H7 (cell line): ENCODE measurements around the gene SIM1. TPM values are rescaled to one million over a fixed set of nuclear protein-coding genes. Genes with fewer than 3 reads are reported as not detected.
A peak's percentile ranks its signal among the peaks of the same experiment; 100 is the strongest.

Source experiments
- DNase-seq: peaks from one replicate; pipeline ENCODE4 v3.0.0; 2012
- H3K27me3 ChIP-seq: 2 replicates; pipeline ENCODE4 v1.6.0; 2011; ENCODE audit warnings: mild to moderate bottlenecking, low read length; ENCODE audit not compliant: control insufficient read depth, insufficient read depth
- H3K36me3 ChIP-seq: replicated peaks from 2 replicates; pipeline ENCODE4 v1.5.1; 2011; ENCODE audit warnings: low read length; ENCODE audit not compliant: control insufficient read depth, insufficient read depth
- H3K4me3 ChIP-seq: 2 replicates; pipeline ENCODE4 v1.5.1; 2011; ENCODE audit warnings: low read depth, mild to moderate bottlenecking, control low read depth, low read length, moderate library complexity; ENCODE audit not compliant: insufficient read depth
- total RNA-seq: library from RNA; depleted of rRNA; stranded (reverse); fragments of >200 nt; shearing (Covaris generic); gene quantifications from 2 replicates; pipeline ENCODE4 v1.2.3, GENCODE V29; 2014

SIM1 gene
- total RNA-seq, 1 experiment from 2014 or later: 0.03 TPM

- no peaks in the 10 kb centered on the region for H3K36me3 ChIP-seq
- H3K27me3 ChIP-seq: no peaks in the 10 kb centered on the region
- DNase-seq: no peak
- H3K4me3 ChIP-seq: no peak overlapping the region
Measured at GRCh38 chr6:100484474-100484873, 19.8 kb upstream of the SIM1 start.

- no peaks in the 10 kb centered on the region for H3K36me3 ChIP-seq
- H3K4me3 ChIP-seq: no peak overlapping the region
- DNase-seq: no peak
- H3K27me3 ChIP-seq: no peaks in the 10 kb centered on the region
Measured at GRCh38 chr6:100482698-100483097, 18.0 kb upstream of the SIM1 start.

GRCh38 chr6:100479179-100480035 is 14.7 kb upstream of the SIM1 start:
- H3K36me3 ChIP-seq: no peaks in the 10 kb centered on the region
- no peaks in the 10 kb centered on the region for H3K27me3 ChIP-seq
- no peak overlapping the region for H3K4me3 ChIP-seq
- peak; percentile 35 for DNase-seq

GRCh38 chr6:100475554-100476320 is 11.0 kb upstream of the SIM1 start:
- Histone ChIP-seq H3K27me3 (peaks cover 13% of the 10 kb centered on the region), H3K36me3 (no peaks in the 10 kb centered on the region), H3K4me3 (no peak overlapping the region)
- no peak for DNase-seq

GRCh38 chr6:100473182-100473581 is 8.5 kb upstream of the SIM1 start:
- no peak overlapping the region for H3K4me3 ChIP-seq
- H3K27me3 ChIP-seq: peaks cover 39% of the 10 kb centered on the region
- H3K36me3 ChIP-seq: no peaks in the 10 kb centered on the region
- DNase-seq: no peak

GRCh38 chr6:100472674-100473073 is 8.0 kb upstream of the SIM1 start:
- DNase-seq: peak; percentile 26
- H3K4me3 ChIP-seq: no peak overlapping the region
- peaks cover 44% of the 10 kb centered on the region for H3K27me3 ChIP-seq
- H3K36me3 ChIP-seq: no peaks in the 10 kb centered on the region

GRCh38 chr6:100470422-100471120 is 5.8 kb upstream of the SIM1 start:
- no peak for DNase-seq
- H3K27me3 ChIP-seq: peaks cover 65% of the 10 kb centered on the region
- no peaks in the 10 kb centered on the region for H3K36me3 ChIP-seq
- H3K4me3 ChIP-seq: no peak overlapping the region

GRCh38 chr6:100469101-100469859 is 4.6 kb upstream of the SIM1 start:
- Histone ChIP-seq H3K36me3 (no peaks in the 10 kb centered on the region), H3K4me3 (no peak overlapping the region), H3K27me3 (peaks cover 77% of the 10 kb centered on the region)
- peak; percentile 73 for DNase-seq

- Histone ChIP-seq H3K36me3 (no peaks in the 10 kb centered on the region), H3K27me3 (peaks cover 86% of the 10 kb centered on the region), H3K4me3 (no peak overlapping the region)
- no peak for DNase-seq
Measured at GRCh38 chr6:100468016-100468622, 3.4 kb upstream of the SIM1 start.

GRCh38 chr6:100467129-100468015 is 2.7 kb upstream of the SIM1 start:
- no peaks in the 10 kb centered on the region for H3K36me3 ChIP-seq
- peak; percentile 74 for DNase-seq
- H3K4me3 ChIP-seq: no peak overlapping the region
- peaks cover 94% of the 10 kb centered on the region for H3K27me3 ChIP-seq

- Histone ChIP-seq H3K4me3 (no peak overlapping the region), H3K36me3 (no peaks in the 10 kb centered on the region), H3K27me3 (peaks cover 98% of the 10 kb centered on the region)
- peak; percentile 62 for DNase-seq
Measured at GRCh38 chr6:100466410-100467128, 1.8 kb upstream of the SIM1 start.

- peak; percentile 49 for DNase-seq
- H3K36me3 ChIP-seq: no peaks in the 10 kb centered on the region
- no peak overlapping the region for H3K4me3 ChIP-seq
- peaks cover 99% of the 10 kb centered on the region for H3K27me3 ChIP-seq
Measured at GRCh38 chr6:100465701-100466409, 1.1 kb upstream of the SIM1 start.
